PFSK-1 (cell line): ENCODE results near the gene UMODL1.

Experiments used
- FOXP2 ChIP-seq: optimal IDR thresholded peaks from 2 replicates; pipeline ENCODE3; 2011; ENCODE audit warnings: borderline replicate concordance, control low read depth, inconsistent platforms; ENCODE audit not compliant: insufficient read depth; ENCODE audit errors: extremely low read length, extremely low read depth
- POLR2AphosphoS5 ChIP-seq: IDR thresholded peaks from 2 replicates; pipeline ENCODE4 v1.6.1; 2012; ENCODE audit warnings: low read depth, mild to moderate bottlenecking, control low read depth, low read length, moderate library complexity
- REST ChIP-seq, 2 experiments: IDR thresholded peaks; 2 replicates each; pipeline versions ENCODE4 v1.6.1 to v1.8.0; 2011 to 2012; ENCODE audit warnings: low read depth in 2 of 2, low read length in 2 of 2, control low read depth in 1 of 2, inconsistent platforms in 1 of 2, mild to moderate bottlenecking in 1 of 2, moderate library complexity in 1 of 2; ENCODE audit not compliant: insufficient read depth in 1 of 2
- SIN3A ChIP-seq: IDR thresholded peaks from 2 replicates; pipeline ENCODE4 v1.6.1; 2012; ENCODE audit warnings: mild to moderate bottlenecking, low read length, moderate library complexity, borderline replicate concordance; ENCODE audit not compliant: insufficient read depth
- TAF1 ChIP-seq: IDR thresholded peaks from 2 replicates; pipeline ENCODE4 v1.6.1; 2012; ENCODE audit warnings: low read length, control low read depth, borderline replicate concordance; ENCODE audit not compliant: insufficient read depth

The UMODL1 gene

DNA sequence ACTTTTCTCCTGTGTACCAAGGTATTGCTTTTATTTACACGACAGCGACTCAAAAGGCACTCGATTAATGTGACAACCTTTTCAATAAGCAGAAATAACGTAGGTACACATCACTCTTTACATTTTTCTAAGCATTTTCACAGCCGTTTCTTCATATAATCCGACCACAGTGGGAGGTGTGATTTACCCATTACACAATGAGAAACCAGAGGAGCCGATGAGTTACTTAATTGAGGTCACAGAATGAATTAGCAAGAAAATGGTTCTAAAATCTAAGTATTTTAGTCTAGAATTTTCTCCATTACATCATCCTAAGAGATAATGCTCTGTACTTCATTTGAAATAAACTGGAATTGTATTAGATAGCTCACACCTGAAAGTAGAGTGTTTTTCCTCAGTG, 71.5 kb downstream of the UMODL1 start:
- TF ChIP-seq FOXP2: no peak
- no peak for TF ChIP-seq REST (IDR thresholded peaks at IDR 0.05; ENCODE audit: insufficient read depth in 1 of 2, low read depth in 2 of 2, low read length in 2 of 2)
- TF ChIP-seq SIN3A: no peak
- TF ChIP-seq POLR2AphosphoS5: no peak
- no peak for TF ChIP-seq TAF1

DNA sequence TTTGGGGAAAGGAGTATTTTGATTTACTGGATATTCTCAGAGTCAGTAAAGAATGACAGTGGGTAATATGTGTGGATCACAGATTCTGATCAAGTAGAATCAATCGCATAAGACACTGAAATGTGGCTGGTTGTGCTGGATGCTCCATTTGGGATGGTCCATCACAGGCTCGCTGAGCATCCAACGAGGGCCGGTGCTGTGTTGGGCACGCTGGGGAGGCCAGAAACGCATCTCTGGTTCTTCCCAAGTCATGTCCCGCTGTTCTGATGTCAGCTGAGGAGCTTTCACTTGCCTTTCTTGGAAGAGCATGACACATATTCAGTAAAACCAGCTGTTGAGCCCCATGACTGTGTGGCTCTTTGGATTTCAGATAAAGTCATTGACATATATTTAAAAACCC, 72.0 kb downstream of the UMODL1 start:
- TF ChIP-seq POLR2AphosphoS5 (no peak), FOXP2 (no peak), TAF1 (no peak), SIN3A (no peak), REST (IDR thresholded peaks at IDR 0.05; ENCODE audit: insufficient read depth in 1 of 2, low read depth in 2 of 2, low read length in 2 of 2) (no peak)

DNA sequence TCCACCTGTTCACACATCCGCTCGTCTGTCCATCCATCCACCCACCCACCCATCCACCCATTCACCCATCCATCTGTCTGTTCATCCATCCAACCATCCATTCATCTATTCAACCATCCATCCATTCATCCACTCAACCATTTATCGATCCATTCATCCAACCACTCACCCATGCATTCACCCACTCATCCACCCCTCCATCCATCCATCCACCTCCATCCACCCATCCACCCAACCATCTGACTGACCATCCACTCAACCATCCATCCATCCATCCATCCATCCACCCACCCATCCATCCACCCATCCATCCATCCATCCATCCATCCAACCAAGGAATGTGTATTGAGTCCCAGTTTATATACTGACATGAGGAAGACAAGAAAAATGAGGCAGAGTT, 73.1 kb downstream of the UMODL1 start:
- TF ChIP-seq REST (IDR thresholded peaks at IDR 0.05; ENCODE audit: insufficient read depth in 1 of 2, low read depth in 2 of 2, low read length in 2 of 2) (no peak), FOXP2 (no peak), SIN3A (no peak), TAF1 (no peak), POLR2AphosphoS5 (no peak)

DNA sequence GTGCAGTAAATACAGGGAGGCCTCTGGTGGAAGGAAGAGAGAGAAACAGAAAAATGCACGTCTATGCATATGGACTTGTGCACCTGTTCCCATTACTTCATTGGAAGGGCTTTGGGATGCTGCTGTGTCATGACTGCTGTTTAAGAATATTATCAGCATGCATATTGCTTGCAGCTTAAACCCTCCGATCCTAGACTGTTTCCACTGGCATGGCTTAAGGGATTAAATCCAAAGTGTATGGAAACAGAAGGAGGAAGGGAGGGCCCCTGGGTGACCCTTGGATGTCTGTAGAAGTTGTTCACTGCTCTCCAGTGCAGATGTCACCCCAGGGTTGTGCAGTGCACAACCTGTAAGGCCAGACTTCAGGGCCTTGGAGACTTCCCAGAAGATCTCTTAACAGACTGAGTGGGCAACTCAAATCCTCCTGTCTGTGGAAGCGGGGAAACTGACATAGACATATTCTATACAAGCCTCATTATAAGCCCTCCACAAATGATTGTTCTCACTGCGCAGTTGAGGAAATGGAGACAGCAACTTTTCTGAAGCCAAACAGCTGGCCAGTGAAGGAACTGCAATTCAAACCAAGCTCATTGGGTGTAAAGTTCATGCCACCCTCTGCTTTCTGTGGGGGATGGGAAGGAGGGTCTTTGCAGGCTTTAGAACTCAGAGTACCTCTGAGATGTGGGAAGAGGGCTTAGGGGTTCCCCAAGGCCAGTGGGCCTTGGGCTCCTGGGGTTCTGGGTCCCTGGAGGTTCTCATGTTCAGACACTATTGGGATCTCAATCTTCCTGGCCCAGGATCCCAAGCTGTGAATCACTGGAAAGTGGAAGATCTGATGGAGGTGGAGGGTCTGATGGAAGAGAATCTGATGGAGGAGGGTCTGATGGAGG, 73.8 kb downstream of the UMODL1 start:
- TF ChIP-seq REST (IDR thresholded peaks at IDR 0.05; ENCODE audit: insufficient read depth in 1 of 2, low read depth in 2 of 2, low read length in 2 of 2) (no peak), FOXP2 (no peak), POLR2AphosphoS5 (no peak), SIN3A (no peak), TAF1 (no peak)
